Lung (tissue), 12 donors: Measurements from ENCODE around the gene RAB34. TPM values are rescaled to one million over a fixed set of nuclear protein-coding genes. Genes with fewer than 3 reads are reported as not detected.

Source experiments
- ATAC-seq: fragments of 200-7000 bp; cut with Tn5 transposase; one replicate; pipeline ENCODE4 v1.9.1; 2020; ENCODE audit warnings: moderate number of reproducible peaks; ENCODE audit not compliant: insufficient read depth, low FRiP score
- DNase-seq, 3 donors: peaks; one replicate each; pipeline ENCODE4 v3.0.0-alpha.2; 2013 to 2017
- H3K27ac ChIP-seq, 2 donors: one replicate each; pipeline ENCODE4 v1.5.1; 2013; ENCODE audit warnings: mild to moderate bottlenecking in 2 of 2, moderate library complexity in 2 of 2, control low read depth in 1 of 2, inconsistent platforms in 1 of 2, low read depth in 1 of 2, low read length in 1 of 2
- H3K27me3 ChIP-seq, 3 donors: one replicate each; pipeline ENCODE4 v1.5.1; 2013; ENCODE audit warnings: low read length in 2 of 3; ENCODE audit not compliant: control insufficient read depth in 3 of 3, insufficient read depth in 3 of 3
- H3K36me3 ChIP-seq, 4 donors: one replicate each; pipeline ENCODE4 v1.5.1; 2013; ENCODE audit warnings: low read length in 4 of 4, mild to moderate bottlenecking in 1 of 4, moderate library complexity in 1 of 4; ENCODE audit not compliant: control insufficient read depth in 4 of 4, insufficient read depth in 4 of 4
- H3K4me1 ChIP-seq, 5 donors: one replicate each; pipeline ENCODE4 v1.5.1; 2013; ENCODE audit warnings: low read length in 5 of 5, mild to moderate bottlenecking in 2 of 5, moderate library complexity in 1 of 5; ENCODE audit not compliant: control insufficient read depth in 5 of 5, insufficient read depth in 5 of 5
- H3K4me3 ChIP-seq: one replicate; pipeline ENCODE4 v1.5.1; 2013; ENCODE audit warnings: mild to moderate bottlenecking, control low read depth, moderate library complexity
- H3K9ac ChIP-seq, 2 donors: one replicate each; pipeline ENCODE4 v1.5.1; 2013; ENCODE audit warnings: low read length in 2 of 2, control low read depth in 1 of 2; ENCODE audit not compliant: insufficient read depth in 1 of 2
- H3K9me3 ChIP-seq, 4 donors: one replicate each; pipeline ENCODE4 v1.5.1; 2013; ENCODE audit warnings: low read length in 3 of 4, mild to moderate bottlenecking in 1 of 4, moderate library complexity in 1 of 4; ENCODE audit not compliant: control insufficient read depth in 4 of 4, insufficient read depth in 3 of 4
- CTCF ChIP-seq: IDR thresholded peaks from 2 replicates; pipeline ENCODE4 v1.5.1; 2012; ENCODE audit warnings: mild to moderate bottlenecking; ENCODE audit errors: control extremely low read depth, extremely low read depth
- WGBS, 2 donors: extraction: QIAGEN DNeasy Blood & Tissue Kit; methylation state at CpG; one replicate each; pipeline ENCODE4 v1.1.7; 2013; 5-methylcytosine and 5-hydroxymethylcytosine counted together
- polyA plus RNA-seq, 2 donors: library from polyadenylated mRNA; stranded (reverse); fragments of 200-250 nt; gene quantifications; one replicate each; pipeline ENCODE4 v1.2.1, GENCODE V29; 2013
- total RNA-seq, 2 donors: library from RNA; depleted of rRNA in 1 of 2; stranded (reverse); fragments of >200 nt in 1 of 2; gene quantifications; one replicate each; pipeline ENCODE4 v1.2.1, GENCODE V29; 2014 to 2021
- donor health status: control.
- donor health status: control.
- donor health status: Bipolar disorder and iron deficiency.
- donor health status: healthy.
- donor health status: DM: yes; HTN: yes; CAD: no.

Gene RAB34
- total and polyA plus RNA-seq, 4 donors, result 77.8 to 103 (median 97.2) TPM

- Histone ChIP-seq H3K4me3 (no peak overlapping the region), H3K36me3 (peaks cover 0 to 7% (median 0%) of the 10 kb centered on the region in 4 donors), H3K9me3 (no peaks in the 10 kb centered on the region), H3K27me3 (no peaks in the 10 kb centered on the region), H3K27ac (no peak overlapping the region), H3K4me1 (peaks cover 0 to 5% (median 0%) of the 10 kb centered on the region in 5 donors), H3K9ac (no peak overlapping the region)
- TF ChIP-seq CTCF, result no peak
- ATAC-seq (no peak), DNase-seq (no peak)
- WGBS, 2 donors, result 95 to 96% methylated on average over 1 of the region's 1 CpG
Measured at GRCh38 chr17:28733346-28733745, 15.7 kb upstream of the RAB34 start.

DNA sequence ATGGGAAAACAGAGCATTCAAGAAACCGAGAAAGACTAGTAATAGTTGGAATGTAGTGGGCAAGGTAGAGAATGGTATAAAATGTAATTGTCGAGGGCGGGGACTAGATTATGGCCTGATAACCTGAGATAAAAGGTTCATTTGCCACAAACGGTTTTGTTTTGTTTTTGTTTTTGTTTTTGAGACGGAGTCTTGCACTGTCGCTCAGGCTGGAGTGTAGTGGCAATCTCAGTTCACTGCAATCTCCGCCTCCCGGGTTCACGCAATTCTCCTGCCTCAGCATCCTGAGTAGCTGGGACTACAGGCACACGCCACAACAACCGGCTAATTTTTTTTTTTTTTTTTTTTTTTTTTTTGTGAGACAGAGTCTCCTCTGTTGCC lies 12.3 kb upstream of the RAB34 start:
- no peak overlapping the region for H3K27ac ChIP-seq
- no peaks in the 10 kb centered on the region for H3K27me3 ChIP-seq
- no peak for ATAC-seq
- 91 to 92% methylated on average over 9 to 11 of the region's 11 CpGs for WGBS, 2 donors
- no peak overlapping the region for H3K9ac ChIP-seq
- TF ChIP-seq CTCF, result no peak
- no peak overlapping the region for H3K4me3 ChIP-seq
- no peaks in the 10 kb centered on the region for H3K9me3 ChIP-seq
- H3K36me3 ChIP-seq, result peaks cover 0 to 7% (median 3%) of the 10 kb centered on the region in 4 donors
- peaks cover 0 to 28% (median 5%) of the 10 kb centered on the region in 5 donors for H3K4me1 ChIP-seq
- no peak for DNase-seq

GRCh38 chr17:28728364-28729200 lies 10.9 kb upstream of the RAB34 start, which contains the start of gene NEK8:
NEK8 (plus strand) TSS chr17:28728788; CDS start chr17:28728814, 26 bp downstream.
- 0% methylated on average over 55 to 64 of the region's 64 CpGs for WGBS, 2 donors
- no peaks in the 10 kb centered on the region for H3K27me3 ChIP-seq
- H3K9ac ChIP-seq, result peak within 1 kb of the TSS; percentile 46 to 89
- H3K36me3 ChIP-seq, result peaks cover under 1 to 9% (median 6%) of the 10 kb centered on the region in 4 donors
- no peaks in the 10 kb centered on the region for H3K9me3 ChIP-seq
- H3K4me1 ChIP-seq, result peaks cover 0 to 31% (median 5%) of the 10 kb centered on the region in 5 donors
- TF ChIP-seq CTCF, result no peak
- peak; percentile 73 for ATAC-seq
- peak within 1 kb of the TSS; percentile 46 for H3K4me3 ChIP-seq
- peak within 1 kb of the TSS; percentile 91 to 97 for H3K27ac ChIP-seq
- DNase-seq, result peak; percentile 97 to 98 (median 98)
